Left lung (tissue), 10 donors: ENCODE results near the gene ORAI3. TPM values are rescaled to one million over a fixed set of nuclear protein-coding genes. Genes with fewer than 3 reads are reported as not detected.

ENCODE experiments used
- ATAC-seq: fragments of 200-7000 bp; cut with Tn5 transposase; one replicate; pipeline ENCODE4 v1.9.1; 2020; ENCODE audit warnings: moderate library complexity
- DNase-seq, 4 donors: peaks; one replicate each; pipeline ENCODE4 v3.0.0-alpha.2; 2013 to 2020
- H3K27ac ChIP-seq, 2 donors: fragments of 200-600 bp; sonication (generic) in 1 of 2; one replicate each; pipeline versions ENCODE4 v1.5.0 to v1.8.0; 2020 to 2021
- H3K27me3 ChIP-seq, 2 donors: fragments of 200-600 bp; sonication (generic) in 1 of 2; one replicate each; pipeline versions ENCODE4 v1.5.0 to v1.8.0; 2020 to 2021
- H3K36me3 ChIP-seq, 2 donors: fragments of 200-600 bp; sonication (generic) in 1 of 2; one replicate each; pipeline versions ENCODE4 v1.5.0 to v1.8.0; 2020 to 2021
- H3K4me1 ChIP-seq, 2 donors: fragments of 200-600 bp; one replicate each; pipeline ENCODE4 v1.8.0; 2021
- H3K4me3 ChIP-seq, 2 donors: fragments of 200-600 bp; sonication (generic) in 1 of 2; one replicate each; pipeline versions ENCODE4 v1.5.0 to v1.8.0; 2020 to 2021; ENCODE audit warnings: mild to moderate bottlenecking in 1 of 2
- H3K9me3 ChIP-seq, 2 donors: fragments of 200-600 bp; sonication (generic) in 1 of 2; one replicate each; pipeline versions ENCODE4 v1.5.0 to v1.8.0; 2020 to 2021
- CTCF ChIP-seq, 2 donors: fragments of 200-600 bp; sonication (generic) in 1 of 2; IDR thresholded peaks; one replicate each; pipeline versions ENCODE4 v1.5.0 to v1.8.0; 2021; ENCODE audit warnings: antibody characterized with exemption in 2 of 2
- intact Hi-C, 2 donors: fragments of 100-400 bp; cut with DNase I; formaldehyde crosslinking; loops; one replicate each; pipeline versions ENCODE4 v1.11.2 to v1.14.2; 2022
- polyA plus RNA-seq, 6 donors: library from polyadenylated mRNA; unstranded; fragments of 120-200 nt; gene quantifications; one replicate each; pipeline ENCODE4 v1.2.1, GENCODE V29; 2013; ENCODE audit not compliant: insufficient read length in 6 of 6
- total RNA-seq, 2 donors: library from RNA; stranded (reverse); fragmentation: NEBNext Ultra II Directional; extraction: Animal tissue kit (Norgen Biotek cat#: 25700); gene quantifications; one replicate each; pipeline ENCODE4 v1.2.1, GENCODE V29; 2021
- donor health status: DM: no; HTN: yes; CAD: no.
- donor health status: DM: no; HTN: no; CAD: no.

The ORAI3 gene
- total and polyA plus RNA-seq, 8 donors, result 16.9 to 23.2 (median 18.9) TPM

- Histone ChIP-seq H3K4me3 (peak within 1 kb of the TSS; percentile 35 to 46), H3K27ac (no peak within 1 kb of the TSS), H3K4me1 (peaks cover 5 to 16% of the 10 kb centered on the region in 2 donors), H3K36me3 (peaks cover 0 to 68% of the 10 kb centered on the region in 2 donors), H3K9me3 (no peaks in the 10 kb centered on the region), H3K27me3 (no peaks in the 10 kb centered on the region)
- intact Hi-C loops, result loop anchor here in 1 of 2 donors (10.0 kb wide), 2 partner anchors 450 to 880 kb away; no protein-coding TSS in a partner anchor
- peak; percentile 98 for ATAC-seq
- peak; percentile 91 to 97 for TF ChIP-seq CTCF (IDR thresholded peaks at IDR 0.05)
- DNase-seq, result peak; percentile 66 to 99 (median 86)
Observed at GRCh38 chr16:30984669-30985400, 36.0 kb downstream of the ORAI3 start, which contains the start of gene HSD3B7. Gene HSD3B7 (plus strand): TSS chr16:30985207. CDS start chr16:30985659, 452 bp downstream.

GRCh38 chr16:30985401-30986128 is 36.7 kb downstream of the ORAI3 start:
- intact Hi-C loops, result loop anchor here in 1 of 2 donors (10.0 kb wide), 2 partner anchors 449 to 879 kb away; no protein-coding TSS in a partner anchor
- H3K4me3 ChIP-seq, result peak overlapping the region; percentile 35 to 46
- H3K9me3 ChIP-seq, result no peaks in the 10 kb centered on the region
- peaks cover 5 to 16% of the 10 kb centered on the region in 2 donors for H3K4me1 ChIP-seq
- no peak overlapping the region for H3K27ac ChIP-seq
- H3K27me3 ChIP-seq, result no peaks in the 10 kb centered on the region
- ATAC-seq (peak; percentile 86), DNase-seq (peak in 3 of 4 donors; percentile 15 to 68 (median 65))
- TF ChIP-seq CTCF (IDR thresholded peaks at IDR 0.05), result no peak
- peaks cover 0 to 61% of the 10 kb centered on the region in 2 donors for H3K36me3 ChIP-seq

- TF ChIP-seq CTCF (IDR thresholded peaks at IDR 0.05), result no peak
- peaks cover 0 to 6% of the 10 kb centered on the region in 2 donors for H3K27me3 ChIP-seq
- H3K9me3 ChIP-seq, result no peaks in the 10 kb centered on the region
- DNase-seq (no peak), ATAC-seq (no peak)
- no peak overlapping the region for H3K27ac ChIP-seq
- no peak overlapping the region for H3K4me3 ChIP-seq
- H3K36me3 ChIP-seq, result peaks cover 0 to 53% of the 10 kb centered on the region in 2 donors
- peaks cover 5 to 16% of the 10 kb centered on the region in 2 donors for H3K4me1 ChIP-seq
- intact Hi-C loops, result loop anchor here in 1 of 2 donors (10.0 kb wide), 2 partner anchors 448 to 878 kb away; no protein-coding TSS in a partner anchor
Observed at GRCh38 chr16:30986129-30986991, 37.5 kb downstream of the ORAI3 start.

GRCh38 chr16:30987581-30988190 is 38.8 kb downstream of the ORAI3 start:
- H3K9me3 ChIP-seq, result no peaks in the 10 kb centered on the region
- intact Hi-C loops, result loop anchor here in 1 of 2 donors (10.0 kb wide), 2 partner anchors 447 to 877 kb away; no protein-coding TSS in a partner anchor
- TF ChIP-seq CTCF (IDR thresholded peaks at IDR 0.05), result no peak
- peaks cover 0 to 9% of the 10 kb centered on the region in 2 donors for H3K27me3 ChIP-seq
- DNase-seq (no peak), ATAC-seq (no peak)
- H3K27ac ChIP-seq, result no peak overlapping the region
- H3K36me3 ChIP-seq, result peaks cover 0 to 40% of the 10 kb centered on the region in 2 donors
- H3K4me3 ChIP-seq, result no peak overlapping the region
- H3K4me1 ChIP-seq, result peaks cover 5 to 16% of the 10 kb centered on the region in 2 donors
